Urinary bladder (tissue), 4 donors: ENCODE measurements around the gene PHF13. TPM values are rescaled to one million over a fixed set of nuclear protein-coding genes. Genes with fewer than 3 reads are reported as not detected.

ENCODE experiments used
- DNase-seq: peaks from one replicate; pipeline ENCODE4 v3.0.0-alpha.2; 2015; ENCODE audit errors: extremely low spot score
- H3K27ac ChIP-seq: one replicate; pipeline ENCODE4 v1.5.1; 2013; ENCODE audit warnings: low read depth, mild to moderate bottlenecking, moderate library complexity
- H3K36me3 ChIP-seq: one replicate; pipeline ENCODE4 v1.6.1; 2013; ENCODE audit warnings: mild to moderate bottlenecking, moderate library complexity; ENCODE audit not compliant: insufficient read depth
- H3K4me1 ChIP-seq: one replicate; pipeline ENCODE4 v1.6.1; 2013; ENCODE audit warnings: mild to moderate bottlenecking, moderate library complexity; ENCODE audit not compliant: insufficient read depth
- H3K4me3 ChIP-seq: one replicate; pipeline ENCODE4 v1.5.1; 2013; ENCODE audit warnings: low read depth, low read length
- WGBS: extraction: QIAGEN DNeasy Blood & Tissue Kit; methylation state at CpG from one replicate; pipeline ENCODE4 v1.1.7; 2013; 5-methylcytosine and 5-hydroxymethylcytosine counted together
- polyA plus RNA-seq: library from polyadenylated mRNA; stranded (reverse); fragments of 200-250 nt; gene quantifications from one replicate; pipeline ENCODE4 v1.2.3, GENCODE V29; 2013
- total RNA-seq: library from RNA; depleted of rRNA; stranded (reverse); fragments of >200 nt; gene quantifications from one replicate; pipeline ENCODE4 v1.2.3, GENCODE V29; 2014
- donor health status: healthy with polysubstance abuse.
- donor health status: healthy.

Gene PHF13
- 16.3 TPM for total RNA-seq
- polyA plus RNA-seq: 19.0 TPM

DNA sequence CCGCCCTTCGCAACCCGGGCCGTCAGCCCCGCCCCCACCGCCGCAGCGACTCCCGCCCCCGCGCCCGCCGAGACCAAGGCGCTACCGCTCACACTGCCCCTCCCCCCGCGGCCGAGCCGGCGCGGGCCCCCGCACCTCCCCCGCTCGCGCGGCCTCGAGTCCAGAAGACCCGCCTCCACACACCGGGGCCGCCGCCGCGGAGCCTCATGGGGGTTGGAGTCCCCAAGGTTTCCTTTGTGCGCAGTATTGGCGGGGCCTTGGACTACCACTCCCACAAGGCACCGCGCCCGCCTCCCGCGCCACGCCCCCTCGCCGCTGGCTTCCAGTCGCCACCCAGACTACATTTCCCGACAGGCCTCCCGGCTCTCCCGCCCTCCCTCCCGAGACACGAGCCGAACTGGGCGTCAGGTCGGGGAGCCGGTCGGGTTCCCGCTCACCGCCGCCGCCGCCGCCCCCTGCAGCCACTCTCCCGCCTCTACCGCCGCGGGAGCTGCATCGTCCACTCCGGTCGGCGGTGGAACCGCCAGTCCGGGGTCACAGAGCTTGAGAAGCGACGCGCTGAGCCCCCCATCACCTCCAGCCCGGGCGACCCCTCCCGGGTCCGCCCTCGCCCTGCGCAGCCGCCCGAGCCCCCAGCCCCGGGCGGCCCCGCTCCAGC lies at the start of gene PHF13:
Gene PHF13, plus strand, starts transcription at position 371 of the 658 bp plus-strand sequence. CDS start 336 bp downstream, outside the sequence.
- peaks cover 1% of the 10 kb centered on the region for H3K4me1 ChIP-seq
- WGBS: 1% methylated on average over 84 of the region's 84 CpGs
- peak within 1 kb of the TSS; percentile 100 for H3K4me3 ChIP-seq
- DNase-seq: peak; percentile 95
- peak within 1 kb of the TSS; percentile 93 for H3K27ac ChIP-seq
- no peaks in the 10 kb centered on the region for H3K36me3 ChIP-seq

DNA sequence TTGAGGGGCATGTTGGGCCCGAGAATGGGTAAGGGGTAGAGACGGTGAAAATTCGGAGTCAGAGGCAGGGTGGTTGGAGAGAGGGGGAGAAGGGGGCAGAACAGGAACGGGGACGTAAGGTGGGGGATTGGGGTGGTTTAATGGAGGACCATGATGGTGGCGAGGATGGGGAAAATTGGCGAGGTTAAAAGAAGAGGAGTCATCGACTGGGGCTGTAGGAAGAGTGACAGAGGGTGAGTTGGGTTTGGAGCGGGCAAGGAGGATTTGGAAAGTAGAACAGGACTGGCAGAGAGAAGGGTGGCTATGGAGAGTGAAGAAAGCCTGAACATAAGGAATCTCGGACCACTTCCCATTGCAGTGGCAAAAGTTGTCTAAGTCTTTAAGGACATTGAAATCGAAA lies 44.5 kb upstream of the PHF13 start:
- 93% methylated on average over 11 of the region's 11 CpGs for WGBS
- Histone ChIP-seq H3K27ac (no peak overlapping the region), H3K4me1 (no peaks in the 10 kb centered on the region), H3K36me3 (no peaks in the 10 kb centered on the region), H3K4me3 (no peak overlapping the region)
- no peak for DNase-seq

DNA sequence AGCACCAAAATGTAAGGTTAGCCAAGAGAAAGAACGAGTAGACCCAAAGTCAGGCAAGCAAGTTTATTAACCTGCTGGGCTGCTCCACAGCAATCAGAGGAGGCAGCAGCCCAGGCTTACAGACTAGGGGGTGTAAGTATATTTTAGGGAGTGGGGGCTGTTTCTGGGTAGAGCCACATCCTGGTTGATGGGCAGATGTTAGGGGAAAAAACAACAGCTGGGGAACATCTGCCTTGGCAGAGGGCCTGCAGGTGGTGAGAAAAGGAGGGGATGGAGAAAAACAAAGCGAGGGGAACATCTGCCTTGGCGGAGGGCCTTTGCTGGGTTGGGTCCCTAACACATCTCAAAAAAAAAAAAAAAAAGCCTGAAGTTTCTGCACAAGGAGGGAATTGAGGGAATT lies 43.4 kb upstream of the PHF13 start:
- Histone ChIP-seq H3K4me3 (no peak overlapping the region), H3K27ac (no peak overlapping the region), H3K36me3 (no peaks in the 10 kb centered on the region), H3K4me1 (no peaks in the 10 kb centered on the region)
- DNase-seq: no peak
- 52% methylated on average over 3 of the region's 3 CpGs for WGBS

DNA sequence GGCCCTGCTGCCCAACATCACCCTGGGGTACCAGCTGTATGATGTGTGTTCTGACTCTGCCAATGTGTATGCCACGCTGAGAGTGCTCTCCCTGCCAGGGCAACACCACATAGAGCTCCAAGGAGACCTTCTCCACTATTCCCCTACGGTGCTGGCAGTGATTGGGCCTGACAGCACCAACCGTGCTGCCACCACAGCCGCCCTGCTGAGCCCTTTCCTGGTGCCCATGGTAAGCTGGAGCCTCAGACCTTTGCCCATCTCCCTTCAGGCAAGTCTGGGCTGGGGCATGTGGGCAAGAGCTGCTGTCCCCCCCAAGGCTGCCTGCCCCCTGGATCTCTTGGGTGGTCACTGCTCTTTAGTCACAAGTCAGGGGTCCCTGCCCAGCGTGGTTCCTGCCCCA lies 42.5 kb upstream of the PHF13 start:
- Histone ChIP-seq H3K4me3 (no peak overlapping the region), H3K36me3 (no peaks in the 10 kb centered on the region), H3K27ac (no peak overlapping the region), H3K4me1 (no peaks in the 10 kb centered on the region)
- WGBS: 74% methylated on average over 5 of the region's 5 CpGs
- DNase-seq: no peak

- Histone ChIP-seq H3K27ac (no peak overlapping the region), H3K4me3 (no peak overlapping the region), H3K4me1 (no peaks in the 10 kb centered on the region), H3K36me3 (no peaks in the 10 kb centered on the region)
- no peak for DNase-seq
- WGBS: 76% methylated on average over 12 of the region's 12 CpGs
These were observed 40.7 kb upstream of the PHF13 start for GRCh38 chr1:6572653-6573383.

- no peaks in the 10 kb centered on the region for H3K36me3 ChIP-seq
- no peak for DNase-seq
- H3K27ac ChIP-seq: no peak overlapping the region
- no peak overlapping the region for H3K4me3 ChIP-seq
- WGBS: 76% methylated on average over 8 of the region's 8 CpGs
- no peaks in the 10 kb centered on the region for H3K4me1 ChIP-seq
These were observed 39.4 kb upstream of the PHF13 start for GRCh38 chr1:6574025-6574620.

DNA sequence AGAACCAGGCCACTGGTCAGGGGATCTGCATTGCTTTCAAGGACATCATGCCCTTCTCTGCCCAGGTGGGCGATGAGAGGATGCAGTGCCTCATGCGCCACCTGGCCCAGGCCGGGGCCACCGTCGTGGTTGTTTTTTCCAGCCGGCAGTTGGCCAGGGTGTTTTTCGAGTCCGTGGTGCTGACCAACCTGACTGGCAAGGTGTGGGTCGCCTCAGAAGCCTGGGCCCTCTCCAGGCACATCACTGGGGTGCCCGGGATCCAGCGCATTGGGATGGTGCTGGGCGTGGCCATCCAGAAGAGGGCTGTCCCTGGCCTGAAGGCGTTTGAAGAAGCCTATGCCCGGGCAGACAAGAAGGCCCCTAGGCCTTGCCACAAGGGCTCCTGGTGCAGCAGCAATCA lies 38.7 kb upstream of the PHF13 start:
- DNase-seq: no peak
- WGBS: 86% methylated on average over 14 of the region's 14 CpGs
- Histone ChIP-seq H3K36me3 (no peaks in the 10 kb centered on the region), H3K4me3 (no peak overlapping the region), H3K4me1 (no peaks in the 10 kb centered on the region), H3K27ac (no peak overlapping the region)

DNA sequence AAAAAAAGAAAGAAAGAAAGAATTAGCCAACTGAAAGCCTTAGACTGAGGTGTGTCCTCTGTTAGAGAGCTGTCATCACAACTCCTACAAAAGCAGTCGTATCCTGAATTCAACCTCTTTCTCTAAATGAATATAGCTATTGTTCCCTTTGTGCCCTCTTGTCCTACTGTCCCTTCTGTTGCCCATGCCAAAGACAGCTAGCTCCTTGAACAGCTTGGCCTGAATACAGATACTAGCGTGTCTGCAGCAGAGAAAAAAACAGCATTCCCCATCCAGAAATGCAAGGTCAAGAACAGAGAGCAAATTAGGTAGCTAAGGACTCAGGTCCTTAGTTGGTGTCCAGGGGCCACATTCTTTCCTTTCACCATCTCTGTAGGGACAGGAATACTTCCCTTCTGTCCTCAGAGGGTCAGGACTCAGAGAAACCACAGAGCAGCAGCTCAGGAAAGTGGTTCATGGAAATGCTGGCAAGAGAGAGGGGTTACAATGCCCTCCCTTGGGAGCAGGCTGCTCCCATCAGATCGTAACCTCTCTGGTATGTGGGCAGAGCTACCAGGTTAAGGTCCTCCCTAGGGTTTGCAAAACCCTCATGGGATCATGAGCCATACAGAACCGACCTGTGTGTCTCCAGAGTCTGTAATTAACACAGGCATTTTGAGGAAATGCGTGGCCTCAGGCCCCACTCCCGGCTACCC lies 35.6 kb upstream of the PHF13 start:
- Histone ChIP-seq H3K4me1 (peaks cover 2% of the 10 kb centered on the region), H3K4me3 (no peak overlapping the region), H3K36me3 (no peaks in the 10 kb centered on the region), H3K27ac (no peak overlapping the region)
- DNase-seq: no peak
- 86% methylated on average over 6 of the region's 6 CpGs for WGBS

DNA sequence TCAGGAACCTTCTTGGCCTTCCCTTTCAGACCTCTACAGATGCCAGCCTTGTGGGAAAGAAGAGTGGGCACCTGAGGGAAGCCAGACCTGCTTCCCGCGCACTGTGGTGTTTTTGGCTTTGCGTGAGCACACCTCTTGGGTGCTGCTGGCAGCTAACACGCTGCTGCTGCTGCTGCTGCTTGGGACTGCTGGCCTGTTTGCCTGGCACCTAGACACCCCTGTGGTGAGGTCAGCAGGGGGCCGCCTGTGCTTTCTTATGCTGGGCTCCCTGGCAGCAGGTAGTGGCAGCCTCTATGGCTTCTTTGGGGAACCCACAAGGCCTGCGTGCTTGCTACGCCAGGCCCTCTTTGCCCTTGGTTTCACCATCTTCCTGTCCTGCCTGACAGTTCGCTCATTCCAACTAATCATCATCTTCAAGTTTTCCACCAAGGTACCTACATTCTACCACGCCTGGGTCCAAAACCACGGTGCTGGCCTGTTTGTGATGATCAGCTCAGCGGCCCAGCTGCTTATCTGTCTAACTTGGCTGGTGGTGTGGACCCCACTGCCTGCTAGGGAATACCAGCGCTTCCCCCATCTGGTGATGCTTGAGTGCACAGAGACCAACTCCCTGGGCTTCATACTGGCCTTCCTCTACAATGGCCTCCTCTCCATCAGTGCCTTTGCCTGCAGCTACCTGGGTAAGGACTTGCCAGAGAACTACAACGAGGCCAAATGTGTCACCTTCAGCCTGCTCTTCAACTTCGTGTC lies 34.7 kb upstream of the PHF13 start:
- 93% methylated on average over 14 of the region's 14 CpGs for WGBS
- DNase-seq: no peak
- Histone ChIP-seq H3K36me3 (no peaks in the 10 kb centered on the region), H3K4me1 (peaks cover 2% of the 10 kb centered on the region), H3K4me3 (no peak overlapping the region), H3K27ac (peak overlapping the region; percentile 91)

DNA sequence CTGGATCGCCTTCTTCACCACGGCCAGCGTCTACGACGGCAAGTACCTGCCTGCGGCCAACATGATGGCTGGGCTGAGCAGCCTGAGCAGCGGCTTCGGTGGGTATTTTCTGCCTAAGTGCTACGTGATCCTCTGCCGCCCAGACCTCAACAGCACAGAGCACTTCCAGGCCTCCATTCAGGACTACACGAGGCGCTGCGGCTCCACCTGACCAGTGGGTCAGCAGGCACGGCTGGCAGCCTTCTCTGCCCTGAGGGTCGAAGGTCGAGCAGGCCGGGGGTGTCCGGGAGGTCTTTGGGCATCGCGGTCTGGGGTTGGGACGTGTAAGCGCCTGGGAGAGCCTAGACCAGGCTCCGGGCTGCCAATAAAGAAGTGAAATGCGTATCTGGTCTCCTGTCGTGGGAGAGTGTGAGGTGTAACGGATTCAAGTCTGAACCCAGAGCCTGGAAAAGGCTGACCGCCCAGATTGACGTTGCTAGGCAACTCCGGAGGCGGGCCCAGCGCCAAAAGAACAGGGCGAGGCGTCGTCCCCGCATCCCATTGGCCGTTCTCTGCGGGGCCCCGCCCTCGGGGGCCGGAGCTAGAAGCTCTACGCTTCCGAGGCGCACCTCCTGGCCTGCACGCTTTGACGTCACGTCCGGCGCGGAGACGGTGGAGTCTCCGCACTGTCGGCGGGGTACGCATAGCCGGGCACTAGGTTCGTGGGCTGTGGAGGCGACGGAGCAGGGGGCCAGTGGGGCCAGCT lies 34.0 kb upstream of the PHF13 start, which contains the start of gene ZBTB48:
Gene ZBTB48, plus strand, starts transcription at position 621 of the 745 bp plus-strand sequence. CDS start 616 bp downstream, outside the sequence.
- Histone ChIP-seq H3K4me3 (peak within 1 kb of the TSS; percentile 72), H3K4me1 (peaks cover 2% of the 10 kb centered on the region), H3K27ac (peak within 1 kb of the TSS; percentile 91), H3K36me3 (no peaks in the 10 kb centered on the region)
- DNase-seq: peak; percentile 95
- WGBS: 11% methylated on average over 58 of the region's 58 CpGs

DNA sequence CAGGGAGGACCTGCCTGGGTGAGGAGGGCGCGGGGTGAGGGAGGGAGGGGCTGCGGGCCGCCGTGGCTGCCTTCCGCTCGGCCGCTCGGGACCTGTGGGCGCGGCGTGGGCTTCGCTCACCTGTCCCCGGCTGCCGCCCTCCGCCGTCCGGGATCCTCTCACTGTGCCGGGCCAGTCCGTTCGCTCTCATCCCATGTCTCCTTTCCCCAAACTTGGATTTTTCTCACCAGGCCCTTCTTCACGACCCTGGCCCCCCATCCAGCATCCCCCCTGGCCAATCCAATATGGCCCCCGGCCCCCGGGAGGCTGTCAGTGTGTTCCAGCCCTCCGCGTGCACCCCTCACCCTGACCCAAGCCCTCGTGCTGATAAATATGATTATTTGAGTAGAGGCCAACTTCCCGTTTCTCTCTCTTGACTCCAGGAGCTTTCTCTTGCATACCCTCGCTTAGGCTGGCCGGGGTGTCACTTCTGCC lies 33.4 kb upstream of the PHF13 start:
- Histone ChIP-seq H3K36me3 (no peaks in the 10 kb centered on the region), H3K27ac (peak overlapping the region; percentile 79), H3K4me1 (peaks cover 2% of the 10 kb centered on the region), H3K4me3 (peak overlapping the region; percentile 72)
- WGBS: under 1% methylated on average over 29 of the region's 30 CpGs
- no peak for DNase-seq

DNA sequence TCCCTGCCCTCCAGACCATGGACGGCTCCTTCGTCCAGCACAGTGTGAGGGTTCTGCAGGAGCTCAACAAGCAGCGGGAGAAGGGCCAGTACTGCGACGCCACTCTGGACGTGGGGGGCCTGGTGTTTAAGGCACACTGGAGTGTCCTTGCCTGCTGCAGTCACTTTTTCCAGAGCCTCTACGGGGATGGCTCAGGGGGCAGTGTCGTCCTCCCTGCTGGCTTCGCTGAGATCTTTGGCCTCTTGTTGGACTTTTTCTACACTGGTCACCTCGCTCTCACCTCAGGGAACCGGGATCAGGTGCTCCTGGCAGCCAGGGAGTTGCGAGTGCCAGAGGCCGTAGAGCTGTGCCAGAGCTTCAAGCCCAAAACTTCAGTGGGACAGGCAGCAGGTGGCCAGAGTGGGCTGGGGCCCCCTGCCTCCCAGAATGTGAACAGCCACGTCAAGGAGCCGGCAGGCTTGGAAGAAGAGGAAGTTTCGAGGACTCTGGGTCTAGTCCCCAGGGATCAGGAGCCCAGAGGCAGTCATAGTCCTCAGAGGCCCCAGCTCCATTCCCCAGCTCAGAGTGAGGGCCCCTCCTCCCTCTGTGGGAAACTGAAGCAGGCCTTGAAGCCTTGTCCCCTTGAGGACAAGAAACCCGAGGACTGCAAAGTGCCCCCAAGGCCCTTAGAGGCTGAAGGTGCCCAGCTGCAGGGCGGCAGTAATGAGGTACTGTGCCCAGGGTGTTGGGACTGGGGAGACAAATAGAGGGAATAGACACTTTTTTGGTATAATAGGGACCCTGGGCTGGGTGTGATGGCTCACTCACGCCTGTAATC lies 32.7 kb upstream of the PHF13 start:
- Histone ChIP-seq H3K4me1 (peaks cover 2% of the 10 kb centered on the region), H3K4me3 (peak overlapping the region; percentile 72), H3K36me3 (no peaks in the 10 kb centered on the region), H3K27ac (peak overlapping the region; percentile 79)
- WGBS: 38% methylated on average over 19 of the region's 19 CpGs
- no peak for DNase-seq
